Measurements from ENCODE around the gene TGM5.

TGM5 gene

GRCh38 chr15:43185157-43186002, 81.3 kb downstream of the TGM5 start, which contains the start of gene CCNDBP1:
Gene CCNDBP1 (plus strand): TSS chr15:43185403. CDS start chr15:43185499, 96 bp downstream.
- DNase-seq, result peak; percentile 83

- DNase-seq, result no peak
These were observed 82.2 kb downstream of the TGM5 start for GRCh38 chr15:43184407-43185124.

- no peak for DNase-seq
These were observed 83.5 kb downstream of the TGM5 start for GRCh38 chr15:43183270-43183669.
